Measurements from ENCODE around the gene NAA40. TPM values are rescaled to one million over a fixed set of nuclear protein-coding genes. Genes with fewer than 3 reads are reported as not detected.

NAA40 gene
- total RNA-seq, 1 donor from 2014 or later, result 64.5 TPM

DNA sequence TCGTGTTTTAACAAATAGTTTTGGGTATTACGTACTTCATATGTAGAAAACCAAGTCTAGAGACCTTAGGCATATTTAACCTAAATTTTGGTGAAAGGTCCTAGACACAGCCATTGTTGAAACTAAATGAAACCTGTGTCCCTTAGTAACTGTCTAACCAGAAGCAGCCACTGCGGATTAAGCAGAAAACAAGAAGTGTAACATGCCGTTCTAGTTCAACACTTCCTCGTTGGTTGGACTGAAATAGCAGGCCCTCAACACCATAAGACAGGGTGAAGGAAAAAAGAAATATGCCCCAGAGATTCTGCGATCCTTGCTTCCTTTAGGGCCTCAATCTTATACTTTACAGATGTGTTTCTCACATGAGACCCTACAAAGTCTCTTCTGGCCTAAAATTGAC, 2.0 kb downstream of the NAA40 start:
- TF ChIP-seq CTCF (conservative IDR thresholded peaks at IDR 0.05), result no peak
- H3K4me1 Mint-ChIP-seq, result peaks cover 44% of the 10 kb centered on the region
- no peaks in the 10 kb centered on the region for H3K27me3 Mint-ChIP-seq (ENCODE audit: low read depth)
- H3K4me3 Mint-ChIP-seq, result peak overlapping the region; percentile 89
- no peaks in the 10 kb centered on the region for H3K36me3 Mint-ChIP-seq (ENCODE audit: low read depth)
- H3K27ac Mint-ChIP-seq (ENCODE audit: unreplicated experiment), result no peak overlapping the region
- DNase-seq (ENCODE audit: low read depth, low spot score), result no peak
- H3K9me3 Mint-ChIP-seq, result no peaks in the 10 kb centered on the region

DNA sequence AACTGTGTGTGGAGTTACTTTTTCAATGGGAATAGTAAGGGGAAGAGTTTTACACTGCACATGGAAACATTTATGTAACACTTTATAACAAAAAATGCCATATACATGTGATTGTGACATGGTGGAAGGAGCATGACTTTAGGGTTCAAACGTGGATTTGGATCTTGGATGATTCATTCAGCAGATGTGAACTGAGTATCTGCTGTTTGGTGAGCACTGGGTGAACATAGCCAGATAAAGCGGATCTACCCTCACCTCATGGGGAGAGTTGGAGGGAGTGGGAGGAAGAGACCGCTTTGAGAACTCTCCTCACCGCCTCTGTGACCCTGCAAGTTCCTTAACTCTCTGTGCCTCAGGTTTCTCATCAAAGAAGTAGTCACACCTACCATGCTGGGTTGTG, 3.1 kb downstream of the NAA40 start:
- Mint-ChIP-seq H3K27me3 (ENCODE audit: low read depth) (no peaks in the 10 kb centered on the region), H3K9me3 (no peaks in the 10 kb centered on the region), H3K4me1 (peaks cover 41% of the 10 kb centered on the region), H3K36me3 (ENCODE audit: low read depth) (no peaks in the 10 kb centered on the region), H3K4me3 (peak overlapping the region; percentile 89), H3K27ac (ENCODE audit: unreplicated experiment) (no peak overlapping the region)
- DNase-seq (ENCODE audit: low read depth, low spot score), result no peak
- no peak for TF ChIP-seq CTCF (conservative IDR thresholded peaks at IDR 0.05)

GRCh38 chr11:63942803-63943202, 4.0 kb downstream of the NAA40 start:
- DNase-seq (ENCODE audit: low read depth, low spot score), result no peak
- H3K4me3 Mint-ChIP-seq, result peak overlapping the region; percentile 19
- peaks cover 38% of the 10 kb centered on the region for H3K4me1 Mint-ChIP-seq
- H3K9me3 Mint-ChIP-seq, result no peaks in the 10 kb centered on the region
- H3K27ac Mint-ChIP-seq (ENCODE audit: unreplicated experiment), result no peak overlapping the region
- no peak for TF ChIP-seq CTCF (conservative IDR thresholded peaks at IDR 0.05)
- no peaks in the 10 kb centered on the region for H3K36me3 Mint-ChIP-seq (ENCODE audit: low read depth)
- no peaks in the 10 kb centered on the region for H3K27me3 Mint-ChIP-seq (ENCODE audit: low read depth)

GRCh38 chr11:63944987-63945386, 6.2 kb downstream of the NAA40 start:
- Mint-ChIP-seq H3K36me3 (ENCODE audit: low read depth) (no peaks in the 10 kb centered on the region), H3K27me3 (ENCODE audit: low read depth) (no peaks in the 10 kb centered on the region), H3K27ac (ENCODE audit: unreplicated experiment) (peak overlapping the region; percentile 35), H3K4me3 (peak overlapping the region; percentile 47), H3K9me3 (no peaks in the 10 kb centered on the region), H3K4me1 (peaks cover 25% of the 10 kb centered on the region)
- no peak for DNase-seq (ENCODE audit: low read depth, low spot score)
- TF ChIP-seq CTCF (conservative IDR thresholded peaks at IDR 0.05), result no peak

DNA sequence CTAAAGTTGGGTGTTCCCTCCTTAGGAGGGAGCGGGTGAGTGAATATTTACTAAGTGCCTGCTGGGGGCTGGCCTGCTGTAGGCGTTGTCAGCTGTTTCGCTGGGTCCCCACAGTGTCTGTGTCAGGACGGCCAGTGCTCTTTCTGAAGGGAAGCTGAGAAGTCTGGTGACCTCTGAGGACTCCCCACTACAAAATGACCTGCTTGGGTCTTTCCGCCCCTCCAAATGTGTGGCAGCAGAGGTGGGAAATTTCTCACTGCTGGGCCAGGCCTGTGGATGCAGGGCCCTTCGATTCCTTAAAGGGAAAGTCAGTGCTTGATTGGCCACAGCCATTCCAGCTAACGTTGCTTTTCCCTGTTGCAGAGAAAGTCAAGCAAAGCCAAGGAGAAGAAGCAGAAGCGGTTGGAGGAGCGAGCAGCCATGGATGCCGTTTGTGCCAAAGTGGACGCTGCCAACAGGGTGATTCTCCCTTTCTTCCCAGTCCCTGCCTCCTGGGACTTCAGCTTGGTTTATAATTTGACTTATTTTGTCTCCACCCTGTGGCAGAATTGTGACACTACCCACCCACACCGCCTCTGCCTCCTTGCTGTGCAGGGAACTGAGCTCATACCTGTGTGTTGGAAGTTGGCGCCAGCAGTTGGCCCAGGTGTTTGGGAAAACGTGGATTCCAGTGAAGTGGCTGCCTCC, 6.8 kb downstream of the NAA40 start:
- no peaks in the 10 kb centered on the region for H3K9me3 Mint-ChIP-seq
- no peak overlapping the region for H3K27ac Mint-ChIP-seq (ENCODE audit: unreplicated experiment)
- H3K4me3 Mint-ChIP-seq, result peak overlapping the region; percentile 47
- TF ChIP-seq CTCF (conservative IDR thresholded peaks at IDR 0.05), result peak; percentile 76
- DNase-seq (ENCODE audit: low read depth, low spot score), result peak; percentile 54
- no peaks in the 10 kb centered on the region for H3K27me3 Mint-ChIP-seq (ENCODE audit: low read depth)
- peaks cover 20% of the 10 kb centered on the region for H3K4me1 Mint-ChIP-seq
- H3K36me3 Mint-ChIP-seq (ENCODE audit: low read depth), result no peaks in the 10 kb centered on the region

Measured in neural crest cell (in vitro differentiated cells).